ENCODE measurements around the gene CDH7.

GRCh38 chr18:65750389-65751154, at the start of gene CDH7:
- TF ChIP-seq CTCF (IDR thresholded peaks at IDR 0.05; ENCODE audit: low read depth, low read length, poor library complexity, severe bottlenecking) (no peak), EZH2phosphoT487 (IDR thresholded peaks at IDR 0.05; ENCODE audit: borderline replicate concordance, low read length) (no peak)

Data from DOHH2 (cell line).